CD4-positive, alpha-beta T cell (primary cell): ENCODE results near the gene ATXN3L. TPM values are rescaled to one million over a fixed set of nuclear protein-coding genes. Genes with fewer than 3 reads are reported as not detected.

Source experiments
- ATAC-seq: fragments of 200-7000 bp; cut with Tn5 transposase; one replicate; pipeline ENCODE4 v1.10.0; 2022; ENCODE audit warnings: mild to moderate bottlenecking; ENCODE audit not compliant: poor library complexity
- CTCF ChIA-PET: fragments of 350-600 bp; sonication (Branson Sonifier 250); formaldehyde crosslinking; loops from one replicate; lab custom pipeline; 2021; ENCODE audit warnings: antibody characterized with exemption, inconsistent platforms; lab: Charles Lee
- POLR2A ChIA-PET: fragments of 350-600 bp; sonication (Branson Sonifier 250); formaldehyde crosslinking; loops from one replicate; lab custom pipeline; 2021; ENCODE audit warnings: antibody characterized with exemption, inconsistent platforms; lab: Charles Lee
- DNase-seq, 14 experiments: peaks; one replicate each; pipeline ENCODE4 v3.0.0-alpha.2; 2013 to 2020; ENCODE audit warnings: mixed read lengths in 2 of 14
- H3K27ac ChIP-seq, 2 donors: one replicate each; pipeline versions ENCODE4 v1.5.1 to v1.7.0; 2013; ENCODE audit warnings: low read length in 2 of 2, low read depth in 1 of 2, mild to moderate bottlenecking in 1 of 2
- H3K27me3 ChIP-seq, 2 experiments: 1 replicate in 1 of 2; 2 replicates in 1 of 2; pipeline versions ENCODE4 v1.6.1 to v1.7.0; 2013; ENCODE audit warnings: low read length in 2 of 2, control low read depth in 1 of 2, mild to moderate bottlenecking in 1 of 2, moderate library complexity in 1 of 2; ENCODE audit not compliant: insufficient read depth in 2 of 2, control insufficient read depth in 1 of 2
- H3K36me3 ChIP-seq: one replicate; pipeline ENCODE4 v1.6.1; 2013; ENCODE audit warnings: low read length, control low read depth; ENCODE audit not compliant: insufficient read depth
- H3K4me1 ChIP-seq: one replicate; pipeline ENCODE4 v1.6.1; 2013; ENCODE audit warnings: low read length, control low read depth; ENCODE audit not compliant: insufficient read depth
- H3K4me3 ChIP-seq: one replicate; pipeline ENCODE4 v1.5.1; 2013; ENCODE audit warnings: mild to moderate bottlenecking, low read length, moderate library complexity
- H3K9me3 ChIP-seq, 2 experiments: 1 replicate in 1 of 2; 2 replicates in 1 of 2; pipeline versions ENCODE4 v1.6.1 to v1.7.0; 2013; ENCODE audit warnings: low read length in 2 of 2, mild to moderate bottlenecking in 2 of 2, control low read depth in 1 of 2, moderate library complexity in 1 of 2; ENCODE audit not compliant: control insufficient read depth in 1 of 2, insufficient read depth in 1 of 2
- H3K27ac Mint-ChIP-seq: one replicate; pipeline ENCODE4 v1.8.0; 2020; ENCODE audit warnings: mixed read lengths
- H3K27me3 Mint-ChIP-seq: one replicate; pipeline ENCODE4 v1.8.0; 2021; ENCODE audit warnings: mixed read lengths
- H3K36me3 Mint-ChIP-seq: one replicate; pipeline ENCODE4 v1.8.0; 2021; ENCODE audit warnings: low read depth, mixed read lengths
- H3K4me1 Mint-ChIP-seq: one replicate; pipeline ENCODE4 v1.8.0; 2021; ENCODE audit warnings: low read depth, mixed read lengths
- H3K4me3 Mint-ChIP-seq: one replicate; pipeline ENCODE4 v1.8.0; 2020; ENCODE audit warnings: mild to moderate bottlenecking, mixed read lengths
- H3K9me3 Mint-ChIP-seq: one replicate; pipeline ENCODE4 v1.8.0; 2020; ENCODE audit warnings: mixed read lengths
- CTCF ChIP-seq: fragments of 200-600 bp; IDR thresholded peaks from one replicate; pipeline ENCODE4 v1.8.0; 2022; ENCODE audit warnings: antibody characterized with exemption, mild to moderate bottlenecking
- intact Hi-C, 2 experiments: fragments of 100-400 bp; cut with DNase I in 1 of 2; cut with micrococcal nuclease in 1 of 2; formaldehyde crosslinking; loops; one replicate each; pipeline versions ENCODE4 v1.15.1 to v1.9.0; 2023 to 2025; cut with DNase I, micrococcal nuclease
- total RNA-seq, 174 experiments: library from RNA in 2 of 174; stranded (reverse) in 2 of 174; gene quantifications; one replicate each; pipeline ENCODE4 v1.2.3 and lab custom pipeline; 2021 to 2026

The ATXN3L gene
- total RNA-seq, 2 experiments from 2014 or later, result not detected

- ChIA-PET POLR2A (interaction anchor here (0.8 to 1.1 kb wide), 3 partner anchors 272 to 381 kb away, joined by 3 read pairs; no protein-coding TSS in a partner anchor), CTCF (interaction anchor here (1.6 kb wide), 1 partner anchor 191 kb away, joined by 3 read pairs; no protein-coding TSS in a partner anchor)
- Histone ChIP-seq H3K27me3 (no peaks in the 10 kb centered on the region), H3K4me1 (no peaks in the 10 kb centered on the region), H3K9me3 (no peaks in the 10 kb centered on the region), H3K27ac (no peak overlapping the region), H3K4me3 (no peak overlapping the region), H3K36me3 (no peaks in the 10 kb centered on the region)
- H3K4me3 Mint-ChIP-seq, result no peak overlapping the region
- ATAC-seq, result no peak
- no peaks in the 10 kb centered on the region for H3K4me1 Mint-ChIP-seq
- no peaks in the 10 kb centered on the region for H3K36me3 Mint-ChIP-seq
- H3K9me3 Mint-ChIP-seq, result no peaks in the 10 kb centered on the region
- peak in 4 of 14 experiments; percentile 4 to 29 (median 12) for DNase-seq
- intact Hi-C loops, result no loop called here
- no peak for TF ChIP-seq CTCF
- no peaks in the 10 kb centered on the region for H3K27me3 Mint-ChIP-seq
- H3K27ac Mint-ChIP-seq, result no peak overlapping the region
These were observed 40.3 kb upstream of the ATXN3L start for GRCh38 chrX:13360146-13360545.

- Mint-ChIP-seq H3K36me3 (no peaks in the 10 kb centered on the region), H3K4me3 (no peak overlapping the region), H3K27me3 (no peaks in the 10 kb centered on the region), H3K27ac (no peak overlapping the region), H3K4me1 (no peaks in the 10 kb centered on the region), H3K9me3 (no peaks in the 10 kb centered on the region)
- Histone ChIP-seq H3K4me3 (no peak overlapping the region), H3K27ac (no peak overlapping the region), H3K9me3 (no peaks in the 10 kb centered on the region), H3K27me3 (no peaks in the 10 kb centered on the region), H3K36me3 (no peaks in the 10 kb centered on the region), H3K4me1 (no peaks in the 10 kb centered on the region)
- CTCF ChIA-PET, result no interaction called here
- intact Hi-C loops, result no loop called here
- ATAC-seq, result no peak
- TF ChIP-seq CTCF, result no peak
- POLR2A ChIA-PET, result no interaction called here
- no peak for DNase-seq
These were observed 38.1 kb upstream of the ATXN3L start for GRCh38 chrX:13357925-13358324.

GRCh38 chrX:13346646-13347045 is 26.8 kb upstream of the ATXN3L start:
- CTCF ChIA-PET, result no interaction called here
- POLR2A ChIA-PET, result no interaction called here

More at GRCh38 chrX:13346646-13347045, 26.8 kb upstream of the ATXN3L start:
- H3K9me3 ChIP-seq, result no peaks in the 10 kb centered on the region
- ATAC-seq (no peak), DNase-seq (no peak)
- no peaks in the 10 kb centered on the region for H3K4me1 ChIP-seq
- H3K27ac Mint-ChIP-seq, result no peak overlapping the region
- H3K36me3 ChIP-seq, result no peaks in the 10 kb centered on the region
- no peaks in the 10 kb centered on the region for H3K27me3 ChIP-seq
- no peaks in the 10 kb centered on the region for H3K36me3 Mint-ChIP-seq
- no peak for TF ChIP-seq CTCF
- H3K27ac ChIP-seq, result no peak overlapping the region
- H3K4me3 Mint-ChIP-seq, result no peak overlapping the region
- no peaks in the 10 kb centered on the region for H3K27me3 Mint-ChIP-seq
- no peaks in the 10 kb centered on the region for H3K9me3 Mint-ChIP-seq
- intact Hi-C loops, result loop anchor here in 1 of 2 experiments (10.0 kb wide), 1 partner anchor 402 kb away; no protein-coding TSS in a partner anchor
- no peak overlapping the region for H3K4me3 ChIP-seq
- H3K4me1 Mint-ChIP-seq, result no peaks in the 10 kb centered on the region
